ENCODE measurements around the gene OSBPL3. TPM values are rescaled to one million over a fixed set of nuclear protein-coding genes. Genes with fewer than 3 reads are reported as not detected.

The OSBPL3 gene
- total RNA-seq, 1 experiment from 2014 or later = 45.1 TPM

- H3K36me3 Mint-ChIP-seq (ENCODE audit: insufficient read depth, unreplicated experiment) = no peaks in the 10 kb centered on the region
- no peak overlapping the region for H3K4me3 ChIP-seq (ENCODE audit: low read depth, low read length)
- H3K27me3 ChIP-seq (replicated peaks; ENCODE audit: control insufficient read depth, insufficient read depth, low read length) = no peaks in the 10 kb centered on the region
- H3K4me1 Mint-ChIP-seq (ENCODE audit: low read depth, unreplicated experiment) = no peaks in the 10 kb centered on the region
- CTCF ChIA-PET = no interaction called here
- no peaks in the 10 kb centered on the region for H3K27me3 Mint-ChIP-seq (ENCODE audit: insufficient read depth, unreplicated experiment)
- DNase-seq = no peak
- H3K9me3 ChIP-seq = no peaks in the 10 kb centered on the region
- POLR2A ChIA-PET = no interaction called here
- H3K27ac Mint-ChIP-seq (ENCODE audit: unreplicated experiment) = no peak overlapping the region
- no peak overlapping the region for H3K4me3 Mint-ChIP-seq (ENCODE audit: unreplicated experiment)
- BruUV-seq (replicated peaks) = no TSS peak
- intact Hi-C loops (cut with micrococcal nuclease; ENCODE audit: unreplicated experiment) = no loop called here
- no peaks in the 10 kb centered on the region for H3K36me3 ChIP-seq (ENCODE audit: control insufficient read depth, insufficient read depth, low read length)
- H3K4me1 ChIP-seq = no peaks in the 10 kb centered on the region
- H3K9me3 Mint-ChIP-seq (ENCODE audit: unreplicated experiment) = no peaks in the 10 kb centered on the region
- TF ChIP-seq CTCF (IDR thresholded peaks at IDR 0.05; ENCODE audit: insufficient read depth in 1 of 2, low read depth in 1 of 2, low read length in 1 of 2, severe bottlenecking in 1 of 2, unreplicated experiment in 1 of 2) = no peak
These were observed 198.9 kb downstream of the OSBPL3 start for GRCh38 chr7:24781106-24781505.

- Mint-ChIP-seq H3K36me3 (ENCODE audit: insufficient read depth, unreplicated experiment) (no peaks in the 10 kb centered on the region), H3K27me3 (ENCODE audit: insufficient read depth, unreplicated experiment) (no peaks in the 10 kb centered on the region), H3K4me3 (ENCODE audit: unreplicated experiment) (no peak overlapping the region), H3K27ac (ENCODE audit: unreplicated experiment) (no peak overlapping the region), H3K4me1 (ENCODE audit: low read depth, unreplicated experiment) (no peaks in the 10 kb centered on the region), H3K9me3 (ENCODE audit: unreplicated experiment) (no peaks in the 10 kb centered on the region)
- no peak for DNase-seq
- CTCF ChIA-PET = no interaction called here
- H3K36me3 ChIP-seq (ENCODE audit: control insufficient read depth, insufficient read depth, low read length) = no peaks in the 10 kb centered on the region
- H3K4me3 ChIP-seq (ENCODE audit: low read depth, low read length) = no peak overlapping the region
- POLR2A ChIA-PET = no interaction called here
- no TSS peak for BruUV-seq (replicated peaks)
- no peaks in the 10 kb centered on the region for H3K27me3 ChIP-seq (replicated peaks; ENCODE audit: control insufficient read depth, insufficient read depth, low read length)
- intact Hi-C loops (cut with micrococcal nuclease; ENCODE audit: unreplicated experiment) = no loop called here
- no peaks in the 10 kb centered on the region for H3K4me1 ChIP-seq
- TF ChIP-seq CTCF (IDR thresholded peaks at IDR 0.05; ENCODE audit: insufficient read depth in 1 of 2, low read depth in 1 of 2, low read length in 1 of 2, severe bottlenecking in 1 of 2, unreplicated experiment in 1 of 2) = no peak
- H3K9me3 ChIP-seq = no peaks in the 10 kb centered on the region
These were observed 200.7 kb downstream of the OSBPL3 start for GRCh38 chr7:24779283-24779655.

GRCh38 chr7:24778543-24779282, 201.3 kb downstream of the OSBPL3 start:
- TF ChIP-seq CTCF (IDR thresholded peaks at IDR 0.05; ENCODE audit: insufficient read depth in 1 of 2, low read depth in 1 of 2, low read length in 1 of 2, severe bottlenecking in 1 of 2, unreplicated experiment in 1 of 2) = no peak
- POLR2A ChIA-PET = no interaction called here
- H3K27me3 Mint-ChIP-seq (ENCODE audit: insufficient read depth, unreplicated experiment) = no peaks in the 10 kb centered on the region
- intact Hi-C loops (cut with micrococcal nuclease; ENCODE audit: unreplicated experiment) = no loop called here
- no peaks in the 10 kb centered on the region for H3K9me3 Mint-ChIP-seq (ENCODE audit: unreplicated experiment)
- no peaks in the 10 kb centered on the region for H3K36me3 ChIP-seq (ENCODE audit: control insufficient read depth, insufficient read depth, low read length)
- H3K36me3 Mint-ChIP-seq (ENCODE audit: insufficient read depth, unreplicated experiment) = no peaks in the 10 kb centered on the region
- no peak overlapping the region for H3K27ac Mint-ChIP-seq (ENCODE audit: unreplicated experiment)
- no TSS peak for BruUV-seq (replicated peaks)
- H3K9me3 ChIP-seq = no peaks in the 10 kb centered on the region
- no peaks in the 10 kb centered on the region for H3K4me1 ChIP-seq
- no peak overlapping the region for H3K4me3 ChIP-seq (ENCODE audit: low read depth, low read length)
- H3K4me1 Mint-ChIP-seq (ENCODE audit: low read depth, unreplicated experiment) = no peaks in the 10 kb centered on the region
- CTCF ChIA-PET = interaction anchor here (0.7 kb wide), 1 partner anchor 34 kb away, joined by 3 read pairs; no protein-coding TSS in a partner anchor
- H3K27me3 ChIP-seq (replicated peaks; ENCODE audit: control insufficient read depth, insufficient read depth, low read length) = no peaks in the 10 kb centered on the region
- no peak overlapping the region for H3K4me3 Mint-ChIP-seq (ENCODE audit: unreplicated experiment)
- DNase-seq = no peak
